Measurements from ENCODE around the gene WFS1. TPM values are rescaled to one million over a fixed set of nuclear protein-coding genes. Genes with fewer than 3 reads are reported as not detected.

WFS1 gene
- polyA plus RNA-seq, 1 experiment: 46.8 TPM

DNA sequence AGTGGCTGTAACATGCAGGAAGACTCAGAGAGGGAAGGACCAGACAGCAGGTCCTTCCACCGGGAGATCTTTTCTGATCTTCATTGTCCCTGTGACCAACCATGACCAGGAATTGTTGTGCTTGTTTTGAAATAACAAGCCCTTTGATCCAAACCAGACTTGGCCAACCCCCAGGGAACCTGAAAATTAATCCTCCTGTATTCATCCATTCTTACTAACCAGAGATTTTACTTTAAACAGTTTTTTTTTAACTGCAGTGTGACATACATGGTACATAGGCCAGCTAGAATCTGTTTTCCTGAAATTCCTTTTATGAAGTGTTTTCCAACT, 4.0 kb downstream of the WFS1 start:
- no peaks in the 10 kb centered on the region for H3K27me3 ChIP-seq (ENCODE audit: control insufficient read depth, insufficient read depth, low read length)
- peak overlapping the region; percentile 39 for H3K4me3 ChIP-seq (ENCODE audit: low read depth, low read length)
- ChIA-PET POLR2A (interaction anchor here (1.0 kb wide), 1 partner anchor 25 kb away, joined by 3 read pairs; no protein-coding TSS in a partner anchor), CTCF (interaction anchor here (3.2 to 19.8 kb wide), 2 partner anchors 23 to 55 kb away, joined by 15 to 310 read pairs; no protein-coding TSS in a partner anchor)
- H3K9me3 ChIP-seq (ENCODE audit: control insufficient read depth, insufficient read depth, low read length): no peaks in the 10 kb centered on the region; the same call in 1 of the 2 replicates
- peak overlapping the region; percentile 96 for H3K27ac ChIP-seq (ENCODE audit: low read depth, low read length)
- no peak for DNase-seq (ENCODE audit: low read depth, low spot score)
- TF ChIP-seq CTCF (IDR thresholded peaks at IDR 0.05; ENCODE audit: low read depth, low read length): no peak

DNA sequence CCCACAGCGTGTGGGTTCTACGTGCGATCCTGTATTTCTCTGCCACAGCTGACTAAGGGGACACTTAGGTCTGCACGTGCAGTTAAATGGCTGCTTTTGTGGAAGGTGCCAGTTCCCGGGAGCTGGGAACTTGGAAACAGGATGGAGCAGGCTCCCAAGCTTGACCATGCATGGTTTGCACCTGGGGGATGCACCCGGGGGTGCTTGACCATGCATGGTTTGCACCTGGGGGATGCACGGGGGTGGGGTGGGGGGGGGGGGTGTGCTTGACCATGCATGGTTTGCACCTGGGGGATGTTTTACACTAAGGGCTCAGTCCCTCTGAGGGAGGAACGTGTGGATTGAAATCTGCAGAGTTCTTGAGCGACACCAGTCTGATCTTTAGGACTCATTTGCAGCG, 5.7 kb downstream of the WFS1 start:
- ChIA-PET POLR2A (no interaction called here), CTCF (interaction anchor here (1.2 to 19.8 kb wide), 2 partner anchors 12 to 53 kb away, joined by 3 to 310 read pairs; no protein-coding TSS in a partner anchor)
- DNase-seq (ENCODE audit: low read depth, low spot score): no peak
- Histone ChIP-seq H3K4me3 (ENCODE audit: low read depth, low read length) (no peak overlapping the region), H3K27ac (ENCODE audit: low read depth, low read length) (no peak overlapping the region), H3K27me3 (ENCODE audit: control insufficient read depth, insufficient read depth, low read length) (no peaks in the 10 kb centered on the region), H3K9me3 (ENCODE audit: control insufficient read depth, insufficient read depth, low read length) (no peaks in the 10 kb centered on the region; the same call in 1 of the 2 replicates)
- no peak for TF ChIP-seq CTCF (IDR thresholded peaks at IDR 0.05; ENCODE audit: low read depth, low read length)

- TF ChIP-seq CTCF (IDR thresholded peaks at IDR 0.05; ENCODE audit: low read depth, low read length): no peak
- Histone ChIP-seq H3K4me3 (ENCODE audit: low read depth, low read length) (no peak overlapping the region), H3K27ac (ENCODE audit: low read depth, low read length) (no peak overlapping the region), H3K9me3 (ENCODE audit: control insufficient read depth, insufficient read depth, low read length) (no peaks in the 10 kb centered on the region; the same call in 1 of the 2 replicates), H3K27me3 (ENCODE audit: control insufficient read depth, insufficient read depth, low read length) (no peaks in the 10 kb centered on the region)
- no peak for DNase-seq (ENCODE audit: low read depth, low spot score)
- CTCF ChIA-PET: interaction anchor here (19.8 kb wide), 1 partner anchor 53 kb away, joined by 310 read pairs; no protein-coding TSS in a partner anchor
- POLR2A ChIA-PET: no interaction called here
These were observed 6.5 kb downstream of the WFS1 start for GRCh38 chr4:6275898-6276806.

DNA sequence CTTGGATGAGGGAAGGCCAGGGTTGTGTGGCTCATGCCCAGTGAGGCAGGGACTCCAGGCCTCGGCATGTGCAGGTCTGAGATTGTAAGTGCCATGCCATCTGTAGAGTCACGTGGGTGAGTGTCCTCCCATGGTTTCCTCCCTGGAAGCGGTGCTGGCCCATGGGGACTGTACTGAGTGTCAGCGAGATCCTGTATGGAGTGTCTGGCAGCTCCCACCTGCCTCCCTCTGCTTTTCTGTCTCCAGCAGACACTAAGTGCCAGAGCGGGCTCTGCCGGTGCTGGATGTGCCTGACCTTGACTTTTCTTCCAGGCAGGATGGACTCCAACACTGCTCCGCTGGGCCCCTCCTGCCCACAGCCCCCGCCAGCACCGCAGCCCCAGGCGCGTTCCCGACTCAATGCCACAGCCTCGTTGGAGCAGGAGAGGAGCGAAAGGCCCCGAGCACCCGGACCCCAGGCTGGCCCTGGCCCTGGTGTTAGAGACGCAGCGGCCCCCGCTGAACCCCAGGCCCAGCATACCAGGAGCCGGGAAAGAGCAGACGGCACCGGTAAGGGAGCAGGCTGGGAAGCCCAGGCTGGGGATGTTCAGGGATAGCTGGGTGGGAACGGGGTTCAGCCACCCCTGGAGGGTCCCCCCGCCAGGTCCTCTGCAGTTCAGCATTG, 7.6 kb downstream of the WFS1 start:
- POLR2A ChIA-PET: no interaction called here

More for the DNA sequence above, 7.6 kb downstream of the WFS1 start:
- CTCF ChIA-PET: interaction anchor here (2.0 kb wide), 1 partner anchor 13 kb away, joined by 4 read pairs; no protein-coding TSS in a partner anchor
- H3K27ac ChIP-seq (ENCODE audit: low read depth, low read length): no peak overlapping the region
- no peak for TF ChIP-seq CTCF (IDR thresholded peaks at IDR 0.05; ENCODE audit: low read depth, low read length)
- no peak for DNase-seq (ENCODE audit: low read depth, low spot score)
- H3K27me3 ChIP-seq (ENCODE audit: control insufficient read depth, insufficient read depth, low read length): no peaks in the 10 kb centered on the region
- H3K9me3 ChIP-seq (ENCODE audit: control insufficient read depth, insufficient read depth, low read length): no peaks in the 10 kb centered on the region; the same call in 1 of the 2 replicates
- H3K4me3 ChIP-seq (ENCODE audit: low read depth, low read length): no peak overlapping the region

Data from AG04450 (cell line).